Measurements from ENCODE around the gene ASB15.
A peak's percentile ranks its signal among the peaks of the same experiment; 100 is the strongest.

Gene ASB15

DNA sequence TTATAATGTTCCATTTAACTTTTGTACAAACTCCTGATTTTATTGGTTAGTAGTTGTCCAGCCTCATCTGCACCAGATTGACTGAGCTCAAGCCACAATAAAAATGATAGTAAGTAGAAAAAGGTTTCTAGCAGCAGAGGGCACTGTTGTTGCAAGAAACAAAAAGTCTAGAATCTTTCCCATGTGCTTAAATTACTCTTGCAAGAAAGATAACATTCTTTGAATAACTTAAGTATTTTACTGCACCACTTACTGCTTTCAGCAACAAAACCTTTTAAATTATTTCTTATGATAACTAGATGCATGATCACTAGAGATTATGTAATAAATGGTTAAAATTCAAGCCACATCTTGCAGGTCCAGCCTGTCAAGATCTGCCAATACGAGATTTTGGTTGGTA, 81.1 kb downstream of the ASB15 start:
- Histone ChIP-seq H2AK5ac (ENCODE audit: low read length, severe bottlenecking) (no peak overlapping the region), H2BK5ac (ENCODE audit: low read depth, low read length, poor library complexity, severe bottlenecking) (no peak overlapping the region), H3K4me2 (ENCODE audit: low read length, poor library complexity, severe bottlenecking) (no peak overlapping the region), H3K4me3 (ENCODE audit: insufficient read depth in 1 of 2, low read depth in 1 of 2, low read length in 2 of 2) (no peak overlapping the region), H2AFZ (ENCODE audit: low read depth, low read length) (no peak overlapping the region), H2BK15ac (ENCODE audit: low read depth, poor library complexity, severe bottlenecking) (no peak overlapping the region), H4K91ac (ENCODE audit: low read length) (no peak overlapping the region), H3K18ac (ENCODE audit: low read depth in 1 of 2, low read length in 2 of 2) (no peak overlapping the region), H3K4ac (ENCODE audit: low read depth in 1 of 2, low read length in 2 of 2) (no peak overlapping the region), H3K9me3 (ENCODE audit: control insufficient read depth, low read length) (no peaks in the 10 kb centered on the region), H3K4me1 (ENCODE audit: control insufficient read depth, insufficient read depth, low read depth, low read length) (no peaks in the 10 kb centered on the region), H3K27ac (ENCODE audit: low read length, poor library complexity, severe bottlenecking) (no peak overlapping the region), H3K23ac (ENCODE audit: low read length in 2 of 2) (no peak overlapping the region), H2BK120ac (ENCODE audit: low read depth, low read length) (no peak overlapping the region), H3K9ac (ENCODE audit: low read length) (no peak overlapping the region), H3K79me1 (replicated peaks; ENCODE audit: low read length, poor library complexity, severe bottlenecking) (peaks cover 3% of the 10 kb centered on the region), H3K27me3 (ENCODE audit: control insufficient read depth in 1 of 2, insufficient read depth in 1 of 2, low read length in 2 of 2) (no peaks in the 10 kb centered on the region), H4K8ac (ENCODE audit: low read length) (no peak overlapping the region), H2BK12ac (ENCODE audit: low read length in 2 of 2) (no peak overlapping the region), H3K14ac (ENCODE audit: low read length in 2 of 2) (no peak overlapping the region), H3K36me3 (ENCODE audit: control insufficient read depth in 1 of 2, insufficient read depth in 2 of 2, low read depth in 1 of 2, low read length in 2 of 2) (peaks cover 0 to 83% of the 10 kb centered on the region in 2 experiments)
- peak; percentile 62 for DNase-seq
- WGBS = 100% methylated on average over 1 of the region's 1 CpG

DNA sequence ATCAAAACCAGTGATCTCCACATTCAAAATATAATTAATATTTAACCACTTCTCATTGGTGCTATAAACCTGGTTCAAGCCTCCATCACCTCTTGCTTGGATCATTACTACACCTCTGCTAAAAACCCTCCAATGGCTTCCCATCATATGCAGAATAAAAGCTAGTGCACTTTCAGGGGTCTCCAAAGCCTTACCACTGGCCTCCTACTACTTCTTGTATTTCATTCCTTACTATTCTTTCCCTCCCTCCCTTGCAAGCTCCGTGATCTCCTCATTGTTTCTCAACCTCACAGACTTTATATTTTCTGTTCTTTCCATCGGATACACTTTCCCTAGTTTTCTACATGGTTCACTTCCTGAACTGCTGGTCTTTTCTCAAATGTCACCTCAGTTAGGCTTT, 85.5 kb downstream of the ASB15 start:
- peaks cover 4% of the 10 kb centered on the region for H3K79me1 ChIP-seq (replicated peaks; ENCODE audit: low read length, poor library complexity, severe bottlenecking)
- no peak overlapping the region for H3K27ac ChIP-seq (ENCODE audit: low read length, poor library complexity, severe bottlenecking)
- 96% methylated on average over 2 of the region's 2 CpGs for WGBS
- no peak overlapping the region for H2BK5ac ChIP-seq (ENCODE audit: low read depth, low read length, poor library complexity, severe bottlenecking)
- H3K14ac ChIP-seq (ENCODE audit: low read length in 2 of 2) = no peak overlapping the region
- H2AK5ac ChIP-seq (ENCODE audit: low read length, severe bottlenecking) = no peak overlapping the region
- no peak overlapping the region for H2BK15ac ChIP-seq (ENCODE audit: low read depth, poor library complexity, severe bottlenecking)
- no peak overlapping the region for H3K23ac ChIP-seq (ENCODE audit: low read length in 2 of 2)
- H4K91ac ChIP-seq (ENCODE audit: low read length) = no peak overlapping the region
- no peaks in the 10 kb centered on the region for H3K4me1 ChIP-seq (ENCODE audit: control insufficient read depth, insufficient read depth, low read depth, low read length)
- H3K4me2 ChIP-seq (ENCODE audit: low read length, poor library complexity, severe bottlenecking) = no peak overlapping the region
- no peaks in the 10 kb centered on the region for H3K9me3 ChIP-seq (ENCODE audit: control insufficient read depth, low read length)
- H4K8ac ChIP-seq (ENCODE audit: low read length) = no peak overlapping the region
- no peak overlapping the region for H3K4ac ChIP-seq (ENCODE audit: low read depth in 1 of 2, low read length in 2 of 2)
- H2BK12ac ChIP-seq (ENCODE audit: low read length in 2 of 2) = no peak overlapping the region
- H3K4me3 ChIP-seq (ENCODE audit: insufficient read depth in 1 of 2, low read depth in 1 of 2, low read length in 2 of 2) = no peak overlapping the region
- H3K36me3 ChIP-seq (ENCODE audit: control insufficient read depth in 1 of 2, insufficient read depth in 2 of 2, low read depth in 1 of 2, low read length in 2 of 2) = peaks cover 4 to 80% of the 10 kb centered on the region in 2 experiments
- no peaks in the 10 kb centered on the region for H3K27me3 ChIP-seq (ENCODE audit: control insufficient read depth in 1 of 2, insufficient read depth in 1 of 2, low read length in 2 of 2)
- H2AFZ ChIP-seq (ENCODE audit: low read depth, low read length) = no peak overlapping the region
- no peak overlapping the region for H2BK120ac ChIP-seq (ENCODE audit: low read depth, low read length)
- no peak for DNase-seq
- H3K18ac ChIP-seq (ENCODE audit: low read depth in 1 of 2, low read length in 2 of 2) = no peak overlapping the region
- no peak overlapping the region for H3K9ac ChIP-seq (ENCODE audit: low read length)

DNA sequence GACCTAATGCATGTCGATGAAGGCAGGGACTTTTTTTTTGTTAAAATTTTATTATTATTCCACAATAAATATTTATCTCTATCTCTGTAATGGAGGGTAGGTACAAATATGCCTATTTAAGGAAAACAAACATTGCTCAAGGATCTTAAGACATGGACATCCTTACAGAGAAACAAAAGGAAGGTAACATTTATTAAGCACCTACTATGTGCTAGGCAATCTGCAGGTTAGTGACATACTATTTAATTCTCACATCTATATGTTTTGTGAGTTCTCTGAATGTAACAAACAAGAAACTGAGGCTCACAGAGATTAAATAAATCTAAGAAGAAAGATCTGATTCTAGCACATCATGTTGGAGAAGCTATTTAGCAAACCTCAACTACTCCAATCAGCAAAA, 86.1 kb downstream of the ASB15 start:
- H3K4me1 ChIP-seq (ENCODE audit: control insufficient read depth, insufficient read depth, low read depth, low read length) = peaks cover 1% of the 10 kb centered on the region
- no peak for DNase-seq
- H3K27ac ChIP-seq (ENCODE audit: low read length, poor library complexity, severe bottlenecking) = no peak overlapping the region
- no peak overlapping the region for H2BK5ac ChIP-seq (ENCODE audit: low read depth, low read length, poor library complexity, severe bottlenecking)
- no peak overlapping the region for H2BK15ac ChIP-seq (ENCODE audit: low read depth, poor library complexity, severe bottlenecking)
- no peak overlapping the region for H3K23ac ChIP-seq (ENCODE audit: low read length in 2 of 2)
- H2AK5ac ChIP-seq (ENCODE audit: low read length, severe bottlenecking) = no peak overlapping the region
- H3K36me3 ChIP-seq (ENCODE audit: control insufficient read depth in 1 of 2, insufficient read depth in 2 of 2, low read depth in 1 of 2, low read length in 2 of 2) = peaks cover 9 to 84% of the 10 kb centered on the region in 2 experiments
- H3K27me3 ChIP-seq (ENCODE audit: control insufficient read depth in 1 of 2, insufficient read depth in 1 of 2, low read length in 2 of 2) = no peaks in the 10 kb centered on the region
- peaks cover 9% of the 10 kb centered on the region for H3K79me1 ChIP-seq (replicated peaks; ENCODE audit: low read length, poor library complexity, severe bottlenecking)
- H2BK120ac ChIP-seq (ENCODE audit: low read depth, low read length) = no peak overlapping the region
- WGBS = no CpG with 5 or more reads among the region's 1 CpG
- H3K9me3 ChIP-seq (ENCODE audit: control insufficient read depth, low read length) = no peaks in the 10 kb centered on the region
- H3K9ac ChIP-seq (ENCODE audit: low read length) = no peak overlapping the region
- no peak overlapping the region for H4K91ac ChIP-seq (ENCODE audit: low read length)
- no peak overlapping the region for H3K14ac ChIP-seq (ENCODE audit: low read length in 2 of 2)
- no peak overlapping the region for H3K4me3 ChIP-seq (ENCODE audit: insufficient read depth in 1 of 2, low read depth in 1 of 2, low read length in 2 of 2)
- no peak overlapping the region for H3K18ac ChIP-seq (ENCODE audit: low read depth in 1 of 2, low read length in 2 of 2)
- no peak overlapping the region for H3K4ac ChIP-seq (ENCODE audit: low read depth in 1 of 2, low read length in 2 of 2)
- no peak overlapping the region for H3K4me2 ChIP-seq (ENCODE audit: low read length, poor library complexity, severe bottlenecking)
- H4K8ac ChIP-seq (ENCODE audit: low read length) = no peak overlapping the region
- no peak overlapping the region for H2BK12ac ChIP-seq (ENCODE audit: low read length in 2 of 2)
- H2AFZ ChIP-seq (ENCODE audit: low read depth, low read length) = no peak overlapping the region
